HEK293 (cell line): ENCODE results near the gene PSMD3.

Experiments
- CTCF ChIA-PET: fragments of 350-600 bp; formaldehyde crosslinking; extraction: SDS; loops from one replicate; lab custom pipeline; 2021; ENCODE audit warnings: antibody characterized with exemption; lab: Yijun Ruan, JAX
- POLR2A ChIA-PET: fragments of 300-600 bp; formaldehyde crosslinking; extraction: SDS; loops from one replicate; lab custom pipeline; 2020; ENCODE audit warnings: antibody characterized with exemption, inconsistent platforms; lab: Yijun Ruan, JAX
- H3K27ac ChIP-seq: fragments of 200-500 bp; sonication (Bioruptor generic); 2 replicates; pipeline ENCODE4 v1.5.1; 2014; ENCODE audit warnings: low read depth, low read length, control low read depth, inconsistent platforms; ENCODE audit errors: extremely low read depth
- H3K36me3 ChIP-seq, 2 experiments: fragments of 200-500 bp in 1 of 2; sonication (Bioruptor generic) in 1 of 2; 1 replicate in 1 of 2; 2 replicates in 1 of 2; pipeline ENCODE4 v1.5.1; 2014 to 2017; ENCODE audit warnings: inconsistent platforms in 2 of 2, low read length in 2 of 2; ENCODE audit not compliant: control insufficient read depth in 2 of 2, insufficient read depth in 1 of 2
- H3K4me1 ChIP-seq: fragments of 200-500 bp; sonication (Bioruptor generic); 2 replicates; pipeline ENCODE4 v1.5.1; 2014; ENCODE audit warnings: mild to moderate bottlenecking, low read length, inconsistent platforms; ENCODE audit not compliant: control insufficient read depth, insufficient read depth
- H3K4me3 ChIP-seq: 2 replicates; pipeline ENCODE4 v1.5.1; 2011; ENCODE audit warnings: low read depth, mild to moderate bottlenecking, control low read depth, low read length, moderate library complexity
- H3K9me3 ChIP-seq: fragments of 200-500 bp; sonication (Bioruptor generic); 2 replicates; pipeline ENCODE4 v1.5.1; 2014; ENCODE audit warnings: low read depth, low read length, inconsistent platforms; ENCODE audit not compliant: control insufficient read depth, insufficient read depth
- GFI1B ChIP-seq: fragments of 450-650 bp; formaldehyde crosslinking; IDR thresholded peaks from 2 replicates; pipeline ENCODE4 v1.5.1; 2016; ENCODE audit warnings: missing biosample characterization, missing genetic modification characterization
- INSM2 ChIP-seq: fragments of 450-650 bp; formaldehyde crosslinking; IDR thresholded peaks from 2 replicates; pipeline ENCODE4 v1.5.1; 2016; ENCODE audit warnings: missing biosample characterization, missing genetic modification characterization
- KLF10 ChIP-seq: fragments of 450-650 bp; IDR thresholded peaks from 2 replicates; pipeline ENCODE4 v1.5.1; 2018; ENCODE audit warnings: missing biosample characterization, mild to moderate bottlenecking, missing genetic modification characterization
- SP7 ChIP-seq: fragments of 450-650 bp; formaldehyde crosslinking; IDR thresholded peaks from 2 replicates; pipeline ENCODE4 v1.5.1; 2016; ENCODE audit warnings: missing biosample characterization, missing genetic modification characterization
- WT1 ChIP-seq: fragments of 450-650 bp; formaldehyde crosslinking; IDR thresholded peaks from 2 replicates; pipeline ENCODE4 v1.5.1; 2016; ENCODE audit warnings: missing biosample characterization, missing genetic modification characterization
- ZBTB21 ChIP-seq: fragments of 450-650 bp; formaldehyde crosslinking; IDR thresholded peaks from 2 replicates; pipeline ENCODE4 v1.5.1; 2017; ENCODE audit warnings: missing biosample characterization, missing genetic modification characterization
- ZFHX2 ChIP-seq: fragments of 450-650 bp; formaldehyde crosslinking; conservative IDR thresholded peaks from 2 replicates; pipeline ENCODE4 v1.5.1; 2016; ENCODE audit warnings: missing biosample characterization, missing genetic modification characterization
- ZNF174 ChIP-seq: fragments of 450-650 bp; formaldehyde crosslinking; IDR thresholded peaks from 2 replicates; pipeline ENCODE4 v1.5.0; 2017; ENCODE audit warnings: missing biosample characterization, mild to moderate bottlenecking, missing genetic modification characterization
- ZNF211 ChIP-seq: fragments of 450-650 bp; formaldehyde crosslinking; IDR thresholded peaks from 2 replicates; pipeline ENCODE4 v1.5.1; 2016; ENCODE audit warnings: low read depth, missing biosample characterization, missing genetic modification characterization
- ZNF324 ChIP-seq: fragments of 450-650 bp; formaldehyde crosslinking; IDR thresholded peaks from 2 replicates; pipeline ENCODE4 v1.5.1; 2016; ENCODE audit warnings: missing biosample characterization, missing genetic modification characterization
- ZNF366 ChIP-seq: fragments of 450-650 bp; formaldehyde crosslinking; conservative IDR thresholded peaks from 2 replicates; pipeline ENCODE4 v1.5.1; 2016; ENCODE audit warnings: missing biosample characterization, missing genetic modification characterization
- ZNF391 ChIP-seq: fragments of 450-650 bp; formaldehyde crosslinking; IDR thresholded peaks from 2 replicates; pipeline ENCODE4 v1.5.1; 2016; ENCODE audit warnings: low read depth, missing biosample characterization, missing genetic modification characterization, borderline replicate concordance
- ZNF416 ChIP-seq: fragments of 450-650 bp; formaldehyde crosslinking; IDR thresholded peaks from 2 replicates; pipeline ENCODE4 v1.5.1; 2016; ENCODE audit warnings: missing biosample characterization, missing genetic modification characterization
- ZNF48 ChIP-seq: fragments of 450-650 bp; formaldehyde crosslinking; IDR thresholded peaks from 2 replicates; pipeline ENCODE4 v1.5.1; 2016; ENCODE audit warnings: missing biosample characterization, missing genetic modification characterization
- ZNF600 ChIP-seq: fragments of 450-650 bp; formaldehyde crosslinking; IDR thresholded peaks from 2 replicates; pipeline ENCODE4 v1.5.1; 2016; ENCODE audit warnings: missing biosample characterization, missing genetic modification characterization
- ZNF629 ChIP-seq: fragments of 450-650 bp; formaldehyde crosslinking; IDR thresholded peaks from 2 replicates; pipeline ENCODE4 v1.5.1; 2017; ENCODE audit warnings: missing biosample characterization, missing genetic modification characterization
- ZNF707 ChIP-seq: fragments of 450-650 bp; formaldehyde crosslinking; IDR thresholded peaks from 2 replicates; pipeline ENCODE4 v1.5.1; 2016; ENCODE audit warnings: missing biosample characterization, missing genetic modification characterization
- TF ChIP-seq, protein P1 (sequence below): sonication (generic); formaldehyde crosslinking; IDR thresholded peaks from 2 replicates; pipeline ENCODE4 v1.8.1; 2022; ENCODE audit warnings: mild to moderate bottlenecking, moderate library complexity, missing genetic modification reagents
- TF ChIP-seq, protein P2 (sequence below): fragments of 450-650 bp; formaldehyde crosslinking; IDR thresholded peaks from 2 replicates; pipeline ENCODE4 v1.5.1; 2017; ENCODE audit warnings: missing biosample characterization, missing genetic modification characterization
- TF ChIP-seq, protein P3 (sequence below): IDR thresholded peaks from 2 replicates; pipeline ENCODE4 v1.6.1; 2011; ENCODE audit warnings: mild to moderate bottlenecking, low read depth, low read length, borderline replicate concordance

PSMD3 gene

DNA sequence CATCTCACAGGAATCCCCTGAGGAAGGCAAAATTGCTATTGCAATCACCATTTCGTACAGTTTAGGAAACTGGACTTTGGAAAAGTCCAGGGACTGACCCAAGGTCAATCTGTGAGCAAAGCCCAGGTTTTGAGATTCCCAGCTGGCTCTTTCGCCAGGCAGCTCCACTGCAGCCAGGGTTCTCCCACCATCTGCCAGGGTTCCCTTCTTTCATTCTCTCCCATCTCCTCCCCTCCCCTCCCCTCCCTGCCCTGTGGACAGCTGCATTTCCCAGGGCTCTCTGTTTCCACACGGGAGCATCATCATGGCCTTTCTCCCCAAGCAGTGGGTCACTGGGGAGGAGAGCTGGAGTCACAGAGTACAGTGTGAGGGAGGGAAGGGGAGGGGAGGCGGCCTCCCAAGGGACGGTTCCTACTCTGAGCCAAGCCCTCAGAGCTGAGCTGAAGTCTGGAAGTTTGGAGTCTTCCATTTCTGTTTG lies 29.7 kb upstream of the PSMD3 start (continued):
- TF ChIP-seq ZNF391 (no peak), ZNF174 (tag by site-specific recombination) (no peak), KLF10 (tag by site-specific recombination) (no peak), SP7 (tag by site-specific recombination) (no peak), GFI1B (tag by site-specific recombination) (no peak), ZBTB21 (tag by site-specific recombination) (no peak), WT1 (tag by site-specific recombination) (peak; percentile 64), ZNF324 (tag by site-specific recombination) (no peak), ZNF48 (no peak), ZFHX2 (tag by site-specific recombination) (no peak), ZNF707 (tag by site-specific recombination) (no peak), ZNF629 (tag by site-specific recombination) (no peak)
- TF ChIP-seq, protein P1, sequence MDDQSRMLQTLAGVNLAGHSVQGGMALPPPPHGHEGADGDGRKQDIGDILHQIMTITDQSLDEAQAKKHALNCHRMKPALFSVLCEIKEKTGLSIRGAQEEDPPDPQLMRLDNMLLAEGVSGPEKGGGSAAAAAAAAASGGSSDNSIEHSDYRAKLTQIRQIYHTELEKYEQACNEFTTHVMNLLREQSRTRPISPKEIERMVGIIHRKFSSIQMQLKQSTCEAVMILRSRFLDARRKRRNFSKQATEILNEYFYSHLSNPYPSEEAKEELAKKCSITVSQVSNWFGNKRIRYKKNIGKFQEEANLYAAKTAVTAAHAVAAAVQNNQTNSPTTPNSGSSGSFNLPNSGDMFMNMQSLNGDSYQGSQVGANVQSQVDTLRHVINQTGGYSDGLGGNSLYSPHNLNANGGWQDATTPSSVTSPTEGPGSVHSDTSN (CRISPR knock-in tag): no peak
- TF ChIP-seq, protein P2, sequence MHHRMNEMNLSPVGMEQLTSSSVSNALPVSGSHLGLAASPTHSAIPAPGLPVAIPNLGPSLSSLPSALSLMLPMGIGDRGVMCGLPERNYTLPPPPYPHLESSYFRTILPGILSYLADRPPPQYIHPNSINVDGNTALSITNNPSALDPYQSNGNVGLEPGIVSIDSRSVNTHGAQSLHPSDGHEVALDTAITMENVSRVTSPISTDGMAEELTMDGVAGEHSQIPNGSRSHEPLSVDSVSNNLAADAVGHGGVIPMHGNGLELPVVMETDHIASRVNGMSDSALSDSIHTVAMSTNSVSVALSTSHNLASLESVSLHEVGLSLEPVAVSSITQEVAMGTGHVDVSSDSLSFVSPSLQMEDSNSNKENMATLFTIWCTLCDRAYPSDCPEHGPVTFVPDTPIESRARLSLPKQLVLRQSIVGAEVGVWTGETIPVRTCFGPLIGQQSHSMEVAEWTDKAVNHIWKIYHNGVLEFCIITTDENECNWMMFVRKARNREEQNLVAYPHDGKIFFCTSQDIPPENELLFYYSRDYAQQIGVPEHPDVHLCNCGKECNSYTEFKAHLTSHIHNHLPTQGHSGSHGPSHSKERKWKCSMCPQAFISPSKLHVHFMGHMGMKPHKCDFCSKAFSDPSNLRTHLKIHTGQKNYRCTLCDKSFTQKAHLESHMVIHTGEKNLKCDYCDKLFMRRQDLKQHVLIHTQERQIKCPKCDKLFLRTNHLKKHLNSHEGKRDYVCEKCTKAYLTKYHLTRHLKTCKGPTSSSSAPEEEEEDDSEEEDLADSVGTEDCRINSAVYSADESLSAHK (tag by site-specific recombination): no peak

GRCh38 chr17:39951924-39952679 lies 28.5 kb upstream of the PSMD3 start:
- H3K9me3 ChIP-seq: no peaks in the 10 kb centered on the region
- POLR2A ChIA-PET: interaction anchor here (0.6 to 3.3 kb wide), 8 partner anchors 16 to 1092 kb away, joined by 3 to 41 read pairs (median 4); partner anchors contain the start of gene PSMD3
- CTCF ChIA-PET: interaction anchor here (0.5 to 5.7 kb wide), 5 partner anchors 9 to 405 kb away, joined by 3 to 35 read pairs (median 3); no protein-coding TSS in a partner anchor
- no peak for TF ChIP-seq INSM2
- TF ChIP-seq ZNF416: no peak
- no peak for TF ChIP-seq ZNF211 (tag by site-specific recombination)
- TF ChIP-seq ZNF366 (tag by site-specific recombination): peak; percentile 37; the same call in 1 of the 2 replicates
- peak; percentile 57; the same call in 1 of the 2 replicates for TF ChIP-seq ZNF600 (tag by site-specific recombination)
- TF ChIP-seq SP7 (tag by site-specific recombination): 0 out of 2 replicates have a peak, but pooled peaks have one; percentile 27
- TF ChIP-seq, protein P3, sequence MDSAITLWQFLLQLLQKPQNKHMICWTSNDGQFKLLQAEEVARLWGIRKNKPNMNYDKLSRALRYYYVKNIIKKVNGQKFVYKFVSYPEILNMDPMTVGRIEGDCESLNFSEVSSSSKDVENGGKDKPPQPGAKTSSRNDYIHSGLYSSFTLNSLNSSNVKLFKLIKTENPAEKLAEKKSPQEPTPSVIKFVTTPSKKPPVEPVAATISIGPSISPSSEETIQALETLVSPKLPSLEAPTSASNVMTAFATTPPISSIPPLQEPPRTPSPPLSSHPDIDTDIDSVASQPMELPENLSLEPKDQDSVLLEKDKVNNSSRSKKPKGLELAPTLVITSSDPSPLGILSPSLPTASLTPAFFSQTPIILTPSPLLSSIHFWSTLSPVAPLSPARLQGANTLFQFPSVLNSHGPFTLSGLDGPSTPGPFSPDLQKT: no peak
- H3K27ac ChIP-seq: no peak overlapping the region
- H3K4me3 ChIP-seq: peak overlapping the region; percentile 14
- H3K4me1 ChIP-seq: peaks cover 3% of the 10 kb centered on the region
- no peaks in the 10 kb centered on the region for H3K36me3 ChIP-seq
